GM12878 (cell line): Measurements from ENCODE around the gene PLA2G1B. TPM values are rescaled to one million over a fixed set of nuclear protein-coding genes. Genes with fewer than 3 reads are reported as not detected.

Experiments
- ATAC-seq: fragments of 200-7000 bp; cut with Tn5 transposase; 3 replicates; pipeline ENCODE4 v1.9.1; 2020; ENCODE audit warnings: mild to moderate bottlenecking, moderate library complexity
- BruUV-seq: library from RNA; stranded (reverse); fragments of 400-500 nt; replicated peaks from 2 replicates; lab custom pipeline; 2021; lab: Mats Ljungman, UMichigan
- CTCF ChIA-PET: fragments of 300-600 bp; sonication (Branson Sonifier 250); formaldehyde crosslinking; extraction: SDS; loops from one replicate; lab custom pipeline; 2021; ENCODE audit warnings: inconsistent platforms; lab: Yijun Ruan, JAX
- POLR2A ChIA-PET: fragments of 350-600 bp; formaldehyde crosslinking; extraction: SDS; loops from one replicate; lab custom pipeline; 2021; ENCODE audit warnings: inconsistent platforms; lab: Charles Lee
- RAD21 ChIA-PET: fragments of 300-600 bp; sonication (Branson Sonifier 250); formaldehyde crosslinking; loops from one replicate; lab custom pipeline; 2023; ENCODE audit warnings: antibody characterized with exemption; ENCODE audit not compliant: unreplicated experiment; lab: Charles Lee
- SMC1A ChIA-PET: fragments of 300-600 bp; sonication (Branson Sonifier 250); formaldehyde crosslinking; loops from one replicate; lab custom pipeline; 2023; ENCODE audit not compliant: unreplicated experiment, uncharacterized antibody; lab: Charles Lee
- DNase-seq: peaks from one replicate; pipeline ENCODE4 v3.0.0-alpha.2; 2011; ENCODE audit warnings: low read depth, low spot score
- FAIRE-seq: peaks from 3 replicates; lab custom pipeline; 2011; peaks lifted over from hg19 to GRCh38; lab: Jason Lieb, UNC
- H2AFZ ChIP-seq: 2 replicates; pipeline ENCODE4 v1.6.0; 2011; ENCODE audit warnings: low read depth, low read length, control low read depth; ENCODE audit not compliant: control insufficient read depth
- H3K27ac ChIP-seq: 2 replicates; pipeline ENCODE4 v1.5.1; 2011; ENCODE audit warnings: control low read depth; ENCODE audit not compliant: control insufficient read depth, insufficient read depth
- H3K27me3 ChIP-seq, 2 experiments: replicated peaks in 1 of 2; 2 replicates each; pipeline versions ENCODE4 v1.6.0 to v1.6.1; 2011; ENCODE audit warnings: low read length in 1 of 2; ENCODE audit not compliant: control insufficient read depth in 2 of 2, insufficient read depth in 2 of 2
- H3K36me3 ChIP-seq, 2 experiments: 2 replicates each; pipeline ENCODE4 v1.5.1; 2011; ENCODE audit warnings: low read length in 1 of 2; ENCODE audit not compliant: control insufficient read depth in 2 of 2, insufficient read depth in 2 of 2
- H3K4me1 ChIP-seq: 2 replicates; pipeline ENCODE4 v1.6.1; 2011; ENCODE audit warnings: mild to moderate bottlenecking, low read length, moderate library complexity, mixed read lengths; ENCODE audit not compliant: control insufficient read depth, insufficient read depth
- H3K4me2 ChIP-seq: 2 replicates; pipeline ENCODE4 v1.6.0; 2011; ENCODE audit warnings: control low read depth; ENCODE audit not compliant: control insufficient read depth, insufficient read depth
- H3K4me3 ChIP-seq: fragments of 200-600 bp; sonication (generic); 2 replicates; pipeline ENCODE4 v1.5.1; 2016
- H3K79me2 ChIP-seq: 2 replicates; pipeline ENCODE4 v1.6.0; 2011; ENCODE audit warnings: low read length; ENCODE audit not compliant: control insufficient read depth, insufficient read depth
- H3K9ac ChIP-seq: 2 replicates; pipeline ENCODE4 v1.8.0; 2011; ENCODE audit warnings: low read length, control low read depth, mixed read lengths; ENCODE audit not compliant: control insufficient read depth, insufficient read depth
- H3K9me3 ChIP-seq: replicated peaks from 3 replicates; pipeline ENCODE4 v1.5.1; 2011; ENCODE audit warnings: mild to moderate bottlenecking, low read length; ENCODE audit not compliant: control insufficient read depth, insufficient read depth
- H4K20me1 ChIP-seq: 2 replicates; pipeline ENCODE4 v1.6.0; 2011; ENCODE audit not compliant: control insufficient read depth, insufficient read depth
- CTCF ChIP-seq, 3 experiments: IDR thresholded peaks in 2 of 3; conservative IDR thresholded peaks in 1 of 3; 2 replicates each; pipeline ENCODE4 v1.5.1; 2011; ENCODE audit warnings: low read depth in 3 of 3, low read length in 3 of 3, mild to moderate bottlenecking in 3 of 3, control low read depth in 2 of 3, moderate library complexity in 2 of 3, inconsistent platforms in 1 of 3, mixed read lengths in 1 of 3; ENCODE audit not compliant: control insufficient read depth in 2 of 3, insufficient read depth in 1 of 3; ENCODE audit errors: extremely low read depth in 1 of 3
- NFIC ChIP-seq: IDR thresholded peaks from 2 replicates; pipeline ENCODE4 v1.6.1; 2012; ENCODE audit warnings: low read depth, mild to moderate bottlenecking, inconsistent platforms, low read length, moderate library complexity
- SIX5 ChIP-seq: IDR thresholded peaks from 2 replicates; pipeline ENCODE4 v1.6.1; 2011; ENCODE audit warnings: mild to moderate bottlenecking, low read depth, low read length, moderate library complexity; ENCODE audit not compliant: severe bottlenecking
- SUZ12 ChIP-seq: fragments of 200-600 bp; sonication (generic); IDR thresholded peaks from one replicate; pipeline ENCODE4 v1.6.1; 2018; ENCODE audit warnings: antibody characterized with exemption, mild to moderate bottlenecking; ENCODE audit not compliant: unreplicated experiment
- WGBS: methylation state at CpG from one replicate; pipeline ENCODE4 v1.1.6; 2016; ENCODE audit warnings: low lambda C conversion rate; ENCODE audit not compliant: insufficient replicate concordance, insufficient coverage; ENCODE audit errors: missing lambda C conversion rate; 5-methylcytosine and 5-hydroxymethylcytosine counted together
- in situ Hi-C: fragments of 300-500 bp; cut with MboI; formaldehyde crosslinking; loops from 9 replicates; pipeline ENCODE4 v1.14.3; 2018; ENCODE audit warnings: mixed read lengths
- intact Hi-C: fragments of 100-400 bp; cut with micrococcal nuclease; formaldehyde crosslinking; loops from one replicate; pipeline ENCODE4 v1.14.2; 2022; ENCODE audit not compliant: unreplicated experiment
- polyA plus RNA-seq, 11 experiments: library from polyadenylated mRNA; depleted of rRNA in 4 of 11; unstranded in 6 of 11; stranded (reverse) in 5 of 11; fragments of >200 nt; fragmentation: Nextera tagmentation in 4 of 11; fragmentation: Illumina TruSeq in 1 of 11; extraction: Ambion mirVana in 4 of 11; extraction: Trizol in 1 of 11; gene quantifications; 1 replicate in 1 of 11; 2 replicates in 10 of 11; pipeline versions ENCODE4 v1.2.1 to v1.2.3, GENCODE V29; 2011 to 2016; ENCODE audit warnings: inconsistent platforms in 2 of 11, missing spikeins in 2 of 11, low read depth in 1 of 11
- total RNA-seq, 4 experiments: library from RNA; depleted of rRNA in 3 of 4; stranded (reverse); fragments of >200 nt in 3 of 4; fragmentation: Illumina TruSeq in 1 of 4; extraction: Trizol in 1 of 4; gene quantifications; 2 replicates each; pipeline versions ENCODE4 v1.2.1 to v1.2.3, GENCODE V29; 2013 to 2021

Gene PLA2G1B
- total and polyA plus RNA-seq, 10 of the 15 experiments (the other 5 are each of a cell fraction or from before 2014, with no cell fraction given), result not detected

- TF ChIP-seq SIX5, result no peak
- peak; percentile 70 for TF ChIP-seq SUZ12
- SMC1A ChIA-PET, result interaction anchor here (1.0 kb wide), 1 partner anchor 14 kb away, joined by 3 read pairs; no protein-coding TSS in a partner anchor
- no peaks in the 10 kb centered on the region for H3K9me3 ChIP-seq
- no peak overlapping the region for H3K9ac ChIP-seq
- POLR2A ChIA-PET, result no interaction called here
- no peak for FAIRE-seq
- no TSS peak for BruUV-seq
- no peak for ATAC-seq
- WGBS, result 16% methylated on average over 22 of the region's 86 CpGs
- peaks cover 10 to 15% of the 10 kb centered on the region in 2 experiments for H3K27me3 ChIP-seq
- H3K4me1 ChIP-seq, result no peaks in the 10 kb centered on the region
- H3K4me3 ChIP-seq, result no peak overlapping the region
- CTCF ChIA-PET, result interaction anchor here (0.6 to 1.5 kb wide), 4 partner anchors 11 to 670 kb away, joined by 4 to 5 read pairs (median 4); no protein-coding TSS in a partner anchor
- RAD21 ChIA-PET, result no interaction called here
- no peak overlapping the region for H3K4me2 ChIP-seq
- H3K79me2 ChIP-seq, result no peaks in the 10 kb centered on the region
- no peaks in the 10 kb centered on the region for H3K36me3 ChIP-seq
- in situ Hi-C loops, result no loop called here
- no peaks in the 10 kb centered on the region for H4K20me1 ChIP-seq
- DNase-seq, result no peak
- intact Hi-C loops, result loop anchor here (2.0 kb wide), 1 partner anchor 19 kb away; no protein-coding TSS in a partner anchor
- no peak overlapping the region for H2AFZ ChIP-seq
- no peak overlapping the region for H3K27ac ChIP-seq
Observed at GRCh38 chr12:120367924-120368788, 40.6 kb upstream of the PLA2G1B start.

- in situ Hi-C loops (no loop called here), intact Hi-C loops (loop anchor here (2.0 kb wide), 1 partner anchor 19 kb away; no protein-coding TSS in a partner anchor)
- Histone ChIP-seq H3K36me3 (no peaks in the 10 kb centered on the region), H3K4me1 (no peaks in the 10 kb centered on the region), H3K9me3 (no peaks in the 10 kb centered on the region)
- FAIRE-seq (no peak), DNase-seq (no peak)
- TF ChIP-seq CTCF (IDR thresholded peaks at IDR 0.05 in 2 of 3, conservative IDR thresholded peaks at IDR 0.05 in 1 of 3; ENCODE audit: control insufficient read depth in 2 of 3, extremely low read depth in 1 of 3, insufficient read depth in 1 of 3, low read depth in 3 of 3, low read length in 3 of 3) (peak in 2 of 3 experiments; percentile 26 to 30; a peak in 2 of 6 replicates), NFIC (no peak)
- TF ChIP-seq, all 136 proteins: peak for 1
- ChIA-PET CTCF (interaction anchor here (0.6 to 1.5 kb wide), 12 partner anchors 10 to 670 kb away, joined by 3 to 6 read pairs (median 4); partner anchors contain the start of gene PLA2G1B), RAD21 (interaction anchor here (1.2 kb wide), 1 partner anchor 47 kb away, joined by 3 read pairs; no protein-coding TSS in a partner anchor), SMC1A (interaction anchor here (1.0 kb wide), 1 partner anchor 13 kb away, joined by 3 read pairs; no protein-coding TSS in a partner anchor), POLR2A (no interaction called here)
- no TSS peak for BruUV-seq
- Histone ChIP-seq H3K27me3 (peaks cover 11 to 15% of the 10 kb centered on the region in 2 experiments), H4K20me1 (no peaks in the 10 kb centered on the region), H3K4me2 (no peak overlapping the region), H2AFZ (no peak overlapping the region), H3K9ac (no peak overlapping the region), H3K4me3 (no peak overlapping the region), H3K27ac (no peak overlapping the region), H3K79me2 (no peaks in the 10 kb centered on the region)
- 16% methylated on average over 10 of the region's 10 CpGs for WGBS
- no peak for ATAC-seq
Observed at GRCh38 chr12:120367233-120367923, 39.8 kb upstream of the PLA2G1B start.
